ENCODE measurements around the gene MYO5B.

DNA sequence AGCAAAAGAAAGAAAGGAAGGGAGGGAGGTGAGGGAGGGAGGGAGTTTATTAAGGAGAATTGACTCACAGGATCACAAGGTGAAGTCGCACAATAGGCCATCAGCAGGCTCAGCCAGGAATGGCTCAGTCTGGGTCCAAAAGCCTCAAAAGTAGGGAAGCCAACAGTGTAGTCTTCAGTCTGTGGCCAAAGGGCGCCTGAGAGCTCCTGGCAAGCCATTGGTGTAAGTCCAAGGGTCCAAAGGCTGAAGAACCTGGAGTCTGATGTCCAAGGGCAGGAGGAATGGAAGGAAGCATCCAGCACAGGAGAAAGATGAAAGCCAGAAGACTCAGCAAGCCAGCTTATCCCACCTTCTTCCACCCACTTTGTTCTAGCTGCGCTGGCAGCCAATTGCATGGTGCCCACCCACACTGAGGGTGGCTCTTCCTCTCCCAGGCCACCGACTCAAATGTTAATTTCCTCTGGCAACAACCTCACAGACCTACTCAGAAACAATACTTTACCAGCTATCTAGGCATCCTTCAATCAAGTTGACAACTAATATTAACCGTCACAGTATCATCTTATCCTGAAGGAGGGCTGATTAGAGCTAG lies 375.8 kb downstream of the MYO5B start:
- TF ChIP-seq, protein P1, sequence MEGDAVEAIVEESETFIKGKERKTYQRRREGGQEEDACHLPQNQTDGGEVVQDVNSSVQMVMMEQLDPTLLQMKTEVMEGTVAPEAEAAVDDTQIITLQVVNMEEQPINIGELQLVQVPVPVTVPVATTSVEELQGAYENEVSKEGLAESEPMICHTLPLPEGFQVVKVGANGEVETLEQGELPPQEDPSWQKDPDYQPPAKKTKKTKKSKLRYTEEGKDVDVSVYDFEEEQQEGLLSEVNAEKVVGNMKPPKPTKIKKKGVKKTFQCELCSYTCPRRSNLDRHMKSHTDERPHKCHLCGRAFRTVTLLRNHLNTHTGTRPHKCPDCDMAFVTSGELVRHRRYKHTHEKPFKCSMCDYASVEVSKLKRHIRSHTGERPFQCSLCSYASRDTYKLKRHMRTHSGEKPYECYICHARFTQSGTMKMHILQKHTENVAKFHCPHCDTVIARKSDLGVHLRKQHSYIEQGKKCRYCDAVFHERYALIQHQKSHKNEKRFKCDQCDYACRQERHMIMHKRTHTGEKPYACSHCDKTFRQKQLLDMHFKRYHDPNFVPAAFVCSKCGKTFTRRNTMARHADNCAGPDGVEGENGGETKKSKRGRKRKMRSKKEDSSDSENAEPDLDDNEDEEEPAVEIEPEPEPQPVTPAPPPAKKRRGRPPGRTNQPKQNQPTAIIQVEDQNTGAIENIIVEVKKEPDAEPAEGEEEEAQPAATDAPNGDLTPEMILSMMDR (IDR thresholded peaks at IDR 0.05; ENCODE audit: insufficient read depth, low read length, poor library complexity, severe bottlenecking) = no peak
- no peak for TF ChIP-seq EZH2phosphoT487 (conservative IDR thresholded peaks at IDR 0.05; ENCODE audit: low read length)
